Posterior vena cava (tissue), 2 donors: ENCODE measurements around the gene UBASH3B. TPM values are rescaled to one million over a fixed set of nuclear protein-coding genes. Genes with fewer than 3 reads are reported as not detected.

Experiments
- DNase-seq: peaks from one replicate; pipeline ENCODE4 v3.0.0-alpha.2; 2020; ENCODE audit warnings: low spot score
- intact Hi-C, 2 donors: fragments of 100-400 bp; cut with DNase I; formaldehyde crosslinking; loops; one replicate each; pipeline versions ENCODE4 v1.14.1 to v1.14.2; 2022 to 2023
- total RNA-seq, 2 donors: library from RNA; stranded (reverse); fragmentation: NEBNext Ultra II Directional; extraction: Animal tissue kit (Norgen Biotek cat#: 25700); gene quantifications; one replicate each; pipeline ENCODE4 v1.2.1, GENCODE V29; 2021
- donor health status: DM: yes; HTN: yes; CAD: no.
- donor health status: DM: yes; HTN: yes; CAD: no.

UBASH3B gene
- total RNA-seq, 2 donors from 2014 or later = 13.0 to 23.6 TPM

- intact Hi-C loops = loop anchor here in 1 of 2 donors (5.0 kb wide), 1 partner anchor 139 kb away; no protein-coding TSS in a partner anchor
- DNase-seq = no peak
These were observed 12.6 kb upstream of the UBASH3B start for GRCh38 chr11:122642971-122643370.

GRCh38 chr11:122645847-122646246 is 9.7 kb upstream of the UBASH3B start:
- DNase-seq = no peak
- intact Hi-C loops = no loop called here

GRCh38 chr11:122646549-122647340 is 8.8 kb upstream of the UBASH3B start:
- intact Hi-C loops = loop anchor here in 1 of 2 donors (1.0 kb wide), 1 partner anchor 22 kb away; no protein-coding TSS in a partner anchor
- no peak for DNase-seq

- peak; percentile 28 for DNase-seq
- intact Hi-C loops = loop anchor here in 1 of 2 donors (1.0 kb wide), 1 partner anchor 20 kb away; no protein-coding TSS in a partner anchor
These were observed 7.7 kb upstream of the UBASH3B start for GRCh38 chr11:122647736-122648275.

GRCh38 chr11:122649116-122649515 is 6.4 kb upstream of the UBASH3B start:
- intact Hi-C loops = no loop called here
- DNase-seq = no peak

GRCh38 chr11:122650619-122651018 is 4.9 kb upstream of the UBASH3B start:
- intact Hi-C loops = no loop called here
- DNase-seq = no peak

- no peak for DNase-seq
- intact Hi-C loops = no loop called here
These were observed 3.0 kb upstream of the UBASH3B start for GRCh38 chr11:122652495-122652894.

GRCh38 chr11:122653916-122654585 is 1.5 kb upstream of the UBASH3B start:
- intact Hi-C loops = no loop called here
- DNase-seq = no peak

- intact Hi-C loops = no loop called here
- peak; percentile 88 for DNase-seq
These were observed 630 bp downstream of the UBASH3B start for GRCh38 chr11:122656073-122656630.

- DNase-seq = peak; percentile 83
- intact Hi-C loops = no loop called here
These were observed 1.1 kb downstream of the UBASH3B start for GRCh38 chr11:122656631-122657101.

- intact Hi-C loops = no loop called here
- DNase-seq = no peak
These were observed 4.4 kb downstream of the UBASH3B start for GRCh38 chr11:122659676-122660554.

GRCh38 chr11:122661182-122661945 is 5.8 kb downstream of the UBASH3B start:
- DNase-seq = no peak
- intact Hi-C loops = no loop called here

GRCh38 chr11:122663056-122663740 is 7.7 kb downstream of the UBASH3B start:
- intact Hi-C loops = no loop called here
- no peak for DNase-seq

GRCh38 chr11:122663764-122664163 is 8.2 kb downstream of the UBASH3B start:
- intact Hi-C loops = no loop called here
- no peak for DNase-seq

- intact Hi-C loops = no loop called here
- no peak for DNase-seq
These were observed 8.7 kb downstream of the UBASH3B start for GRCh38 chr11:122664188-122664587.

GRCh38 chr11:122665861-122666260 is 10.3 kb downstream of the UBASH3B start:
- no peak for DNase-seq
- intact Hi-C loops = no loop called here

GRCh38 chr11:122666743-122667142 is 11.2 kb downstream of the UBASH3B start:
- no peak for DNase-seq
- intact Hi-C loops = no loop called here
